Measurements from ENCODE around the gene ENTPD7. TPM values are rescaled to one million over a fixed set of nuclear protein-coding genes. Genes with fewer than 3 reads are reported as not detected.

ENTPD7 gene
- total RNA-seq, 4 donors from 2014 or later, result 3.3 to 7.5 (median 4.4) TPM

GRCh38 chr10:99750641-99751040, 91.3 kb downstream of the ENTPD7 start:
- peaks cover 0 to 99% (median 4%) of the 10 kb centered on the region in 3 donors for H3K36me3 ChIP-seq
- H3K4me1 ChIP-seq, result no peaks in the 10 kb centered on the region
- H3K27ac ChIP-seq, result no peak overlapping the region
- no peaks in the 10 kb centered on the region for H3K9me3 ChIP-seq
- no peak for TF ChIP-seq POLR2A (IDR thresholded peaks at IDR 0.05)
- no peak for TF ChIP-seq CTCF (IDR thresholded peaks at IDR 0.05)
- no peak for TF ChIP-seq EP300 (IDR thresholded peaks at IDR 0.05)
- no peak for DNase-seq (ENCODE audit: low spot score in 2 of 2)
- no peaks in the 10 kb centered on the region for H3K27me3 ChIP-seq
- no peak overlapping the region for H3K4me3 ChIP-seq

GRCh38 chr10:99754670-99755069, 95.4 kb downstream of the ENTPD7 start:
- Histone ChIP-seq H3K4me1 (no peaks in the 10 kb centered on the region), H3K36me3 (peaks cover 0 to 98% (median 5%) of the 10 kb centered on the region in 3 donors), H3K27me3 (no peaks in the 10 kb centered on the region), H3K9me3 (no peaks in the 10 kb centered on the region), H3K27ac (no peak overlapping the region), H3K4me3 (no peak overlapping the region)
- DNase-seq (ENCODE audit: low spot score in 2 of 2), result no peak
- TF ChIP-seq POLR2A (IDR thresholded peaks at IDR 0.05), result no peak
- no peak for TF ChIP-seq CTCF (IDR thresholded peaks at IDR 0.05)
- no peak for TF ChIP-seq EP300 (IDR thresholded peaks at IDR 0.05)
- WGBS, 2 donors, result 94 to 95% methylated on average over 1 of the region's 1 CpG

Small RNA genes lying within 50 kb of the gene (small RNA-seq; reads per million reads assigned to genes)
- not detected for gene AL133353.1

Other genes with a start within 250 kb of the ENTPD7 start
- gene GOT1, start 228.9 kb upstream of the ENTPD7 start, total RNA-seq, result 10 to 100 TPM in 3 of 4 donors, 1 to 10 TPM in 1; 8.6 to 19.9 (median 12.1) TPM
- gene NKX2-3, start 126.6 kb upstream of the ENTPD7 start, total RNA-seq, result not detected
- gene SLC25A28, start 39.1 kb upstream of the ENTPD7 start, total RNA-seq, result 10 to 100 TPM; 35.2 to 65.6 (median 47.8) TPM
- 10 to 100 TPM; 25.2 to 31.0 (median 30.4) TPM for gene COX15, start 72.6 kb downstream of the ENTPD7 start, total RNA-seq
- gene CUTC, start 72.7 kb downstream of the ENTPD7 start, total RNA-seq, result 10 to 100 TPM; 21.9 to 55.7 (median 40.1) TPM
- gene ABCC2, start 123.1 kb downstream of the ENTPD7 start, total RNA-seq, result 10 to 100 TPM in 2 of 4 donors, 1 to 10 TPM in 2; 1.7 to 23.7 (median 8.4) TPM